HG02588 (cell line): ENCODE results near the gene SFXN2.
A peak's percentile ranks its signal among the peaks of the same experiment; 100 is the strongest.
"Not testable (repeated sequence)": the region's sequence is repeated elsewhere in the genome, so short reads cannot be mapped to it uniquely, and the experiment has no call there.

Source experiments
- ATAC-seq: cut with Tn5 transposase; IDR thresholded peaks from one replicate; pipeline ENCODE4 v1.9.1; 2021; ENCODE audit warnings: mild to moderate bottlenecking, moderate library complexity; ENCODE audit not compliant: unreplicated experiment

SFXN2 gene

GRCh38 chr10:102679596-102679995 lies 34.8 kb upstream of the SFXN2 start:
- no peak for ATAC-seq

DNA sequence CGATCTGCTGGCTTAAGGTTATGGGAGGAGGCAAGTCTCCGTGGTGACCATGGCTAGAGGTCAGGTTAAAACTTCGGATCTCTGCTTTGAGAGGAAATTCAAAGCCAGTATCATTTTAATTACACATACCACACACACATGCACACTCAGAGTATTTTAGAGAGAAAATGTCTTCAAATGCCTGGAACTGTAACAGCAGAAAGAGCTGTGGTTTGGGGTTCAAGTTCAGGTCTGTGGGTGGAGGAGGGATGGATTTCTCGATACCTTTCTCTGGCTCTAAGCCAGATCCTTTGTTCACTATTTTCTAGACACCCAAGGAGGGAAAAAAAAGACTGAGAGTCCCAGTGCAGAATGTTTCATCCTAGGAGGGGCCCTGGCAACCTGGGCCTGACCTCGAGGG lies 32.7 kb upstream of the SFXN2 start:
- ATAC-seq: no peak

- no peak for ATAC-seq
Observed at GRCh38 chr10:102682416-102682815, 32.0 kb upstream of the SFXN2 start.

DNA sequence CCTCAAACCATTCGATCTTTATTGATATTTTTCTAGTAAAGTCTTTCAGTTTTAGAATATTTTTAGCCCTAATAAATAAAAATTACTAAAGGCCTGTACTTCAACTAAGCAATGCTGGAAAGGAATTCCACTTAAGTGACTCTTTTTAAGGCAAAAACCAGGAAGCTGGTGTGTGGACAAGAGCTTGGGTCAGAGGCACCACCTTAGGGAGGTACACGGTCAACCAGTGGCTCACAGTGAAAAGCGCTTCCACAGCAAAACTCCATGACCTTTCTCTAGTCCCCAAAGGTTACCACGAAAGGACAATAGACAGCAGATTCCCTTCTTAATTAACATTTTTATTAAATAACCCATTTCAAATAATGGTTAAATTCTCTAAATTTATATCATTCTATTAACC lies 31.5 kb upstream of the SFXN2 start:
- no peak for ATAC-seq

DNA sequence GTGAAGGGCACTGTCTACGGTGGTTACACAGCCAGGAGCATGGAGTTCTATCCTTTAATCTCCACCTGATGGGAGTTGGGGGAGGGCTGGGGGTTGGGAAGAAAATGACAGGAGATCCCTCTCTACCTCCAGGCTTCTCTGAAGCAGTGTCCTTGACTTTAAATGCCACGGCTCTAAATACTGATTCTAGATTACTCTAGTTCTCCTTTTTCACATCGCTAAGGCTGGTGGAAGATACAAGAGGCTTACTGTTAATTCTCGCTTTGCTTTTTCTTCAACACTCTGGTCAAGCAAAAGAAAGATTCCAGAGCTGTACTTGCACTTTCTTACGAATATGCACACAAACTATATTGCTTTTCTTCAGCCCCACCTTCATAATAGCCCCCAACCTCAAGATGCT lies 30.7 kb upstream of the SFXN2 start:
- ATAC-seq: no peak

DNA sequence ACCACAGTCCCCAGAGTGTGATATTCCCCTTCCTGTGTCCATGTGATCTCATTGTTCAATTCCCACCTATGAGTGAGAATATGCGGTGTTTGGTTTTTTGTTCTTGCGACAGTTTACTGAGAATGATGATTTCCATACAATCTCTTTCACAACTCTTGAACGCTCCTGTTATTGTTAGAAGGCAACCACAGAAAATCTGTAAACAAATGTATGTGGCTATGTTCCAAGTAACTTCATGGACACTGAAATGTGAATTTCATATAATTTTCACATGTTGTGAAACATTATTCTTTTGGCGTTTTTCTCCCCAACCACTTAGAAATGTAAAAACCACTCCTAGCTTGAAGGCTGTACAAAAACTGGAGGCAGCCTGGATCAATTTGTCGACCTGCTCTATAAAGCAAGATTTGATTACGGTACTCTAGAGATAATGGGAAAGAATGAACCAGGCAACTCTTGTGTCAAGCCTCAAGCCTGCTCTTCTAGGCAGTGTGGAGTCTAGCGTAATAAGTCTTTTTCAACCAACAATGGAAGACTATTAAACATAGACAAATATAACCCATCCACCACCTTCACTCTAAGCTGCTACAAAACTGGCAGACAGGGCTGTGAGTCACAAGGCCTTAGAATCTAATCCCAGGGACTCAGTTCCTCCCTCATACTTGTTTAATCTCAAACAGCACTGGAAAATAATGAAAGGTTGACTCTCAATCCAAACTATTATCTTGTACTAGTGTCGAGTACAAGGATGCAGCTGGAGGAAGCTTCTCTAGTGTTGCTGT lies 23.0 kb upstream of the SFXN2 start:
- no peak for ATAC-seq

GRCh38 chr10:102695401-102695800 lies 19.0 kb upstream of the SFXN2 start:
- not testable (repeated sequence) for ATAC-seq

DNA sequence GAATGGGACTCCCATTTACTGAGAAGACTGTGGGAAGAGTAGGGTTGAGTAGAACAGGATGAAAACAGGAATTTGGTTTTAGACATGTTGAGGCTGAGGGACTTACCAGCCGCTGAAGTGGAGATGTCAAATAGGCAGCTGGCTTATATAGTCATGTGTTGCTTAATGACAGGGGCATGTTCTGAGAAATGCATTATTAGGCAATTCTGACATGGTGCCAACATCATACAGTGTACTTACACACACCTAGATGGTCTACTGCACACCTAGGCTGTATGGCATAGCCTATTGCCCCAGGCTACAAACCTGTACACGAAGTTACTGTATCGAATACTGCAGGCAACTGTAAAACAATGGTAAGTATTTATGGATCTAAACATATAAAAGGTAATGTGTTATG lies 17.7 kb upstream of the SFXN2 start:
- no peak for ATAC-seq

DNA sequence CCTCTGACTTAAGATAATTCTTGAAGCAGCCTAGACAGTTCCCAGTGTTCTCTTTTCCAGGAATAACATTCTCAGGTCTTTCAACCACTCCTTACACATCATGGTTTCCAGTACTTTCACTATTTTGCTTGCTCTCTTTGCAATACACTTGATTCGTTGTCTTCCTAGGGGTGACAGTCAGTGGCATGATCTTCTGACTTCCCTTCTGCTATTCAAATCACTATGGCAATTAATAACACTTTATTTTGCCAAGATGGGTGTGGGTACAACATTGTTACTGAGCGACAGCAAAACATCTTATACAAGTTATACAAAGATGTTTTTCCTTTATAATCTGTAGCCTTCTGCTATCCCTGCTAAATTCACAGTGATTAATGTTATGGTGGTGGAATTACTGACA lies 15.5 kb upstream of the SFXN2 start:
- no peak for ATAC-seq

DNA sequence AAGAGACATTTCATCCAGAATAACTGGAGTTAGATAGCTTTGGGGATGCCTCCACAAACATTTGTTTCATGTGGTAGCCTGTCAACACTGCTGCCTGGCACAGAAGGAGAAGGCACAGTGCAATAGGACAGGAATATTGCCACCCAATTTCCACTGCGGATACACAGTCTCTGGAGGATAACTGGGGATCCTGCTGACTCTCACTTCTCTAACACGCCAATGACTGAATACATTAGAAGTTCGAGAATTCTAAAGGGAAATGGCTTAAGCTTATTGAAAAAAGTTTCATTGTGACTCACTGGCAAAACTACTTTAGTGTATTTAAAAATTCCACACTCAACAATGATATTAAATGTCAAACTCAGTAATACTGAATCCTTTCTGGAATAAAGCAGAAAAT lies 13.2 kb upstream of the SFXN2 start:
- no peak for ATAC-seq

DNA sequence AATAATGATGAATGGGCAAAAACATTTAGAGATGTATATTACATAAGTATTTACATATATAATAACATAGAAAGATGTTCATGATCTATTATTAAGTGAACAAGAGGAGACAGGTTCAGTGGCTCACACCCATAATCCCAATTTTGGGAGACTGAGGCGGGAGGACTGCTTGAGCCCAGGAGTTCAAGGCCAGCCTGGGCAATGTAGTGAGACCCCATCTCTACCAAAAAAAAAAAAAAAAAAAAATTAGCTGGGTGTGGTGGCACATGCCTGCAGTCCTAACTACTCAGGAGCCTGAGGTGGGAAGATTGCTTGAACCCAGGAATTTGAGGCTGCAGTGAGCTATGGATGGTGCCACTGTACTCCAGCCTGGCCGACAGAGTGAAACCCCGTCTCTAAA lies 12.6 kb upstream of the SFXN2 start:
- no peak for ATAC-seq

DNA sequence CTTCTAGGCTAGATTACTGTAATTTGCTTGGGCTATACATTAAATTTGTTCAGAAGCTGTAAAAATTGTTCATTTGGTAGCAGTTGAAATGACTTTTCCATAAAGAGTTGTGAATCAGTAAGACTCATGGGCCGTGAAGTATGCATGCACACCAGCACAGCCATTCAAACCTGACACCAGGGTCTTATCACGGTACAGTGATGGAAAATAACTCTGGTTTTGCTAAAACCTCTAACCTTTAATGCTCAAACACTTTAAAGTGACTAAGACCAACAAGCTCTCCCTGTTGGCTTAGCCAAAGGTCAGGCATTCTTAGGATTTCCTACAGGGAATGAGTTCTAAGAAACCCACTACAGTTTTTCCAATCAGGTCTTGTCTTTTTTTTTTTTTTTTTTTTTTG lies 11.7 kb upstream of the SFXN2 start:
- no peak for ATAC-seq

DNA sequence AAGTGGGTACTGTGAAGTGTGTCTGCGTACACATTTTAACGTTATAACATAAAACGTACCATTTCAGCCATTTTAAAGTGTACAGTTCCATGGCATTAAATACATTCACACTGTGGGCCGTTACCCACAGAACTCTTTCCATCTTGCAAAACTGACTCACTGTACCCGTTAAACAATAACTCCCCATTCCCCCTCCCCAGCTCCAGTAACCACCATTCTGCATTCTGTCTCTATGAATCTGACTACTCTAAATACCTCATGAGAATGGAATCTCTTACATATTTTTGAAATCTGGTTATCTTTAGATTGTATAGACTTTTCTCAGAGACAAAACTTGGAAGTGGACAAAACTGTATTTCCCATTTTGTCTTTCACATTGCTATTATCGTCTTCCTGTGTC lies 9.5 kb upstream of the SFXN2 start:
- no peak for ATAC-seq

GRCh38 chr10:102705531-102705930 lies 8.9 kb upstream of the SFXN2 start:
- no peak for ATAC-seq

DNA sequence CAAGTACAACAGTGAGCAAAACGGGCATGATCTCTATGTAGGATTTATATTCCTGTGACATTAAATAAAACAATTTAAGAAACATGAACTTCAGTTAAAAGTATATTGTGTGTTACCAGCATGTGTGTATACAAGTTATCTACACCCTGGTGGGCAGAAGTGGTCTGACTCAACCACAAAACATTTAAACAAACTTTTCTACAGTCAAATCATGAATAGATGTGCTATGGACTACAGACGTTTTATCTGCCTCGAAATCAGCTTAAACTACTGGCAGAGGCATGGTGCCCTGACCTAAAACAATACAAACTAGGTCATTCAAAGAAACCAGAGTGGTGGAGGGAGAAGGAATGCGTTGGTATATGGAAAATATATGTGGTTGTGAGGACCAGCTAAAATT lies 3.8 kb upstream of the SFXN2 start:
- no peak for ATAC-seq

DNA sequence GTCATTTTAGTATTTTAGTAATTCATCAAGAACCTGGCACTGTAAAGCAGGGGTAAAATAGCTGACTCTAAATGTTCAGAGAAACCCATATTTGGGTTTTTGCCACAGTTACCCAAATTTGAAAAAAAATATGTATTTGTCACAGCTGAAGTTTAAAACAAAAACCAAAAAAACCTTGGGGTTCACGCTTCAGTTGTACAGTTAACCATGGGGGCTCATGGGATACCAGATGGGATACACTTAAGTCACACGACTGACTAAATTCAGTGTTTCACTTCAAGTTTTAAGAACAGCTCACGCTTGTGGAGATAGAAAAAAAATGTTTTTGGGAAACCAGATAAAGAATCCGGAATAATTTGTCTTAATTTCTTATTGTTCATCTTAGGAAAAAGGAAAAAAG lies 2.3 kb upstream of the SFXN2 start:
- no peak for ATAC-seq

DNA sequence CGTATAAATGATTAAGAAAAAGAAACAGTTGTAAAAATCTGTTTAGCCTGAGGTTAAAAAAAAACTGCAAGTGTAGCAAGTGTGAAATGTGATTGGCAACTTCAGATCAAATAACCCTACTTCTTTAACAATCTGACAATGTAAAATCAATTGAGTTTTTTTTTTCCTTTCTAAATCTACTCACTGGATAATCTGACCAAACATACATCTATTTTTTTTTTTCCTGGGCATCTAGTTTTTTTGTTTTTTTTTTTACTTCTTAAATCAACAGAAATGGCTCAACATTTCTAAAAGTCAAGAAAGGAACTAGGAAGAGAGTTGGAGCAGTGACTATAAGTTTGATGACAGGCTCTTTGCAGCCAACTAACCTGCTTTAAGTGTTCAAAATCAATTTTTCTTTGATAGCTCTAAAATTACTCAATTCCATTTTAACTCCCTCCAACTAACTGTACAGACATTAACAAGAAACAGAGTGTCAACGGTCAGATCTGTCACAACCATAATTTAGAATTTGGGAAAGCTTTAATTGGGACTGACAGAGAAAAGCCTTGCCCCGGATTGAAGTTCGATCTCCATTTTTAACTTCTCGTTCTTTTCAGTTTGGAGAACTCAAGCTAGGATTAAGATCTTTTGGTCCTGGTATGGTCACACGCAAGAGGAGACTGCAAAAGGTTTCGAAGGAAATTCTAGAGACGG lies 1.4 kb upstream of the SFXN2 start:
- ATAC-seq: no peak

DNA sequence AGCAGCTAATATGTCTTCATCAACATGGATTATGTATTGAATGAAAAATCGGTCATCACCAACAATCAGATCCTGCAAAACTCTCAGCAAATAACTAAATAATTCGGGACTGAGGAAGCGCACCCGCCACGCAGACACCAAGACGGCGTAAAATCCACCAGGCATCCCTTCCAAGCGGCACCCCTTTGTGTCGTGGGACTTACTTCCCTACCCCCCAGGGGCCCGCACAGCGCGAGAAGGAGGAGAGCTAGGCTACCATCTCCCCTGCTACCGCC lies 960 bp upstream of the SFXN2 start:
- ATAC-seq: peak; percentile 34

DNA sequence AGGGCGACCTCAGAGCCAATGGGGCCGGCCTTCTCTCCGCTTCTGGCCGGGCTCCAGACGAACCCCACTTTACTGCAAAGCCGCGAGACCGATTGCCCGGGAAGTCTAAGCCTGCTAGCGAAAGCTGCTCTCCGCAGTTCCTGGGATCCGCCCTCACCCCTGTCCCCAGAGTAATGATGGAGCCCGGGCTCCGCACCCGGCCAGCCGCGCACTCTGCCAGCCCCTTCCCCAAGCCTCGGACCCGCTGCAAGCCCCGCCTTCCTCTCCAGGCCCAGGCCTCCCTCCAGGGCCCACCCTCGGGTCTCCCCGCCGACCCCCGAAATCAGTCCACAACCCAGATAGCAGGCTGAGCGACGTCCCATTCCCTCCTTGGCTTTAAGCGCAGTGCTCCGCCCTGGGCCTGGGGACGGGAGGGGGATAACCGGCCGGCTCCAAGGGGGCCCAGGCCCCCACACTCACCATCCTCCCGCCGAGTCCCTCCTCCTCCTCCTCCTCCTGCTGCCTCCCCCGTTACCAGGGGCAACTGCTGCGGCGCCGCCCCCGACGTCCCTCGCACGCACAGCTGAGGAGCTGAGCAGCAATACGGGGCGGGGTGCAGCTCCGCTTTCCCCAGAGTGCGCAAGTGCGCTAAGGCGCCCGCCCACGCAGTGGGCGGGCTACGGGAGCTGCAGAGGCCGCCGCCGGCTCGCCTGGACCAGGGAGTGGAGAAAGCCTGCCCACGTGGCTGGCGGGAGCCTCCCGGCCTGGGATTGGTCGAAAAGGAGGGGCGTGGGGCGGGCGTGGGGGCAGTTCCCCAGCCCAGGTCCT lies 419 bp upstream of the SFXN2 start, which contains the start of gene ARL3:
Gene ARL3 (minus strand): TSS at position 584 of the 807 bp plus-strand sequence. CDS start 122 bp downstream, at position 462.
- ATAC-seq: peak; percentile 84

DNA sequence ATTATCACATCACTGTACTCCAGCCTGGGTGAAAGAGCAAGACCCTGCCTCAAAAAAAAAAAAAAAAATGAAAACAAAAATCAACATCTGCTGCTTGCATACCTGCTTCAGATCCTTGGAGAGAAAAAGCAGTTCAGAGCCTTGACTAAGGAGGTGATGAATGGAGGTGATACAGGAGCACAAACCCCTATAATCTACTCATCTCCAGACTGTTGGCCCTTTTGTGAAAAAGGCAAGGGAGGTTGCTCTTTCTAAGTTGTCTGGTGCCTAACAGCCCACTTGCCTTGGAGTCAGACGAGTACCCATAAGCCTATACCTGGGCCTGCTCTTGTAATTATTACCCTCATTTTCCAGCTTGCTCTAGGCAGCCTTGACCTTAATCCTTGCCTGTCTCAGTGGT lies 1.4 kb downstream of the SFXN2 start:
- ATAC-seq: no peak

GRCh38 chr10:102716900-102717565 lies 2.6 kb downstream of the SFXN2 start:
- ATAC-seq: not testable (repeated sequence)
